HUES6 (cell line): ENCODE results near the gene FAF1.

ENCODE experiments used
- H3K27ac ChIP-seq: 2 replicates; pipeline ENCODE4 v1.7.0; 2013; ENCODE audit warnings: low read depth, mild to moderate bottlenecking, low read length, inconsistent platforms
- H3K27me3 ChIP-seq: 2 replicates; pipeline ENCODE4 v1.6.1; 2013; ENCODE audit warnings: low read length; ENCODE audit not compliant: control insufficient read depth, insufficient read depth
- H3K36me3 ChIP-seq: 2 replicates; pipeline ENCODE4 v1.6.1; 2013; ENCODE audit warnings: low read length; ENCODE audit not compliant: control insufficient read depth, insufficient read depth
- H3K4me1 ChIP-seq: 2 replicates; pipeline ENCODE4 v1.6.1; 2013; ENCODE audit warnings: low read length; ENCODE audit not compliant: control insufficient read depth, insufficient read depth
- H3K4me3 ChIP-seq: 2 replicates; pipeline ENCODE4 v1.5.1; 2013; ENCODE audit warnings: low read depth, low read length
- H3K9ac ChIP-seq: one replicate; pipeline ENCODE4 v1.6.1; 2013; ENCODE audit warnings: mild to moderate bottlenecking, low read length
- H3K9me3 ChIP-seq: 2 replicates; pipeline ENCODE4 v1.6.1; 2013; ENCODE audit warnings: low read depth, low read length; ENCODE audit not compliant: control insufficient read depth, insufficient read depth

The FAF1 gene

DNA sequence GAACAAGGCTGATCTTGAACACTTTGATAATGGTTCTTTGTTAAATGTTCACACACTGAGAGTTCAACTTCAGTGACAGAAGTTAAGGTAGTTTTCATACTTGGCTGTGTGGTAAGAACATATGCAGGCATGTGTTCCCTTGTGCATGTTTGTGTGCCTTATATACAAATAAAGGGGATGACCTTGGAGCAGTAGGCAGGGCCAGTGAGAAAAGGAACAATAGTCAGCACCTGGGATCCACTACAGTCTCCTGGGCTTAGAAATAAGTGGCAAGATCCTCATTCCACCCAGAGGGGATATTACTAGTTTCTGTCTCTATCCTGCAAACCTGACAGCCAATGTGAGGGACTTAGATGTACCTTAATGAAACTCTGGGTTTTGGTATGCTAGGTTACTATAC is 486.6 kb downstream of the FAF1 start:
- no peaks in the 10 kb centered on the region for H3K27me3 ChIP-seq
- no peaks in the 10 kb centered on the region for H3K9me3 ChIP-seq
- H3K36me3 ChIP-seq: no peaks in the 10 kb centered on the region
- H3K4me1 ChIP-seq: peaks cover 11% of the 10 kb centered on the region; the same call in 1 of the 2 replicates
- no peak overlapping the region for H3K27ac ChIP-seq
- H3K9ac ChIP-seq: no peak overlapping the region
- no peak overlapping the region for H3K4me3 ChIP-seq

GRCh38 chr1:50471967-50472366 is 488.1 kb downstream of the FAF1 start:
- H3K9me3 ChIP-seq: no peaks in the 10 kb centered on the region
- no peak overlapping the region for H3K27ac ChIP-seq
- no peaks in the 10 kb centered on the region for H3K36me3 ChIP-seq
- no peak overlapping the region for H3K4me3 ChIP-seq
- H3K9ac ChIP-seq: no peak overlapping the region
- H3K4me1 ChIP-seq: peaks cover 11% of the 10 kb centered on the region; the same call in 1 of the 2 replicates
- no peaks in the 10 kb centered on the region for H3K27me3 ChIP-seq

DNA sequence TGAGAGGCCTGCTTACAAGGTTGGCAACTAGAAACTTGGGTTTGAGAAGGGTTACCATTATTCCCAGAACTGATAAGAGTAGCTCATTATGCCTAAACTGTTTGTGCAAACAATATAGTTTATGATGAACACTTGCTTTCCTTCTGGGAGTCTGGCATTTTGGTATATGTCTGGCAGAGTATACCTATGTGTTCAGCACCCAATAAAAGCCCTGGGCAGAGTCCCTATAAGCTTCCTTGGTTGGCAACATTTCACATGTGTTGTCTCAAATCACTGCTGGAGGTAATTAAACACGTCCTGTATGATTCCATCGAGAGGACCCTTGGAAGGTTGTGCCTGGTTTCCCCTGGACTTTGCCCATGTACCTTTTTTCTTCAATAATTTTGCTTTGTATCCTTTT is 497.1 kb downstream of the FAF1 start:
- Histone ChIP-seq H3K36me3 (no peaks in the 10 kb centered on the region), H3K9me3 (no peaks in the 10 kb centered on the region), H3K27me3 (no peaks in the 10 kb centered on the region), H3K9ac (no peak overlapping the region), H3K4me1 (no peaks in the 10 kb centered on the region), H3K27ac (no peak overlapping the region), H3K4me3 (no peak overlapping the region)

- Histone ChIP-seq H3K27me3 (no peaks in the 10 kb centered on the region), H3K4me1 (no peaks in the 10 kb centered on the region), H3K9ac (no peak overlapping the region), H3K27ac (no peak overlapping the region), H3K4me3 (no peak overlapping the region), H3K9me3 (no peaks in the 10 kb centered on the region), H3K36me3 (no peaks in the 10 kb centered on the region)
Observed at GRCh38 chr1:50458507-50458906, 501.6 kb downstream of the FAF1 start.

DNA sequence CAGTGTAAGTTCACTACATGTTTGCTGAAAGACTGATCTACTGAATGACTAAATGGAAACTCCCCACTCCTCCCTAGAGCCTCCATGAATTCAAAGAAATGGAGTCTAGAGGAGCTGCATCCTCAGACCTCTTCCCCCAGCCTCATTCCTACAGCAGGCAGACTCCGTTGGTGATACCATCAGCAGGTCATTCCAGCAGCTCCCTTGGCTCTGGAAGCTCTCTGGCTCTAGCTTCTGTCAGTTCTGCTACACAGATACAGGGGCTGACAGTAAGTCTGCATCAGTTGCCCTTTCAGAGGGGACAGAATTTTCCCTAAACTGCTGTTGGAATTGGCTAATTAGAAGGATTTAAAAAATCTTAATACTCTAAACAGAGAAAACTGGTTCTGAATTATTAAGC is 505.2 kb downstream of the FAF1 start:
- H3K4me1 ChIP-seq: no peaks in the 10 kb centered on the region
- H3K9me3 ChIP-seq: no peaks in the 10 kb centered on the region
- H3K9ac ChIP-seq: no peak overlapping the region
- H3K27me3 ChIP-seq: no peaks in the 10 kb centered on the region
- no peak overlapping the region for H3K4me3 ChIP-seq
- H3K27ac ChIP-seq: no peak overlapping the region
- H3K36me3 ChIP-seq: no peaks in the 10 kb centered on the region

DNA sequence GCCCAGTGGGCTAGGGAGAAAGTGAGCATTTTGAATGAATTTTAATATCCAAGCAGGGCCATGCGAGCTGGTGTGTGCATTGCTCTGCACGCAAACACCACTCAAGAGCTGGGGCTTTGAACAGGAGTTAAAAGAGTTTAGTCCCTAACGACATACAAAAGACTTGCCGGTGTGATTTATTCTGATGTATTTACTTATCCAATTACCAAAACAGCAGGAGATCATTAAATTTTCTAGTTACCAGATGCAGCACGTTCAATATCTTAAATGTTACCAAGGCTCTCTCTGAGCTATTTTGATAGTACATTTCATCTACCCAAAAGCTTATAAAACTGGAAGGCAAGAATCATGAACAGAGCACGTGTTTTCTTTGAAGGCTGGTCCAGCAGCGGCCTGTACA is 506.8 kb downstream of the FAF1 start:
- no peak overlapping the region for H3K9ac ChIP-seq
- H3K27ac ChIP-seq: no peak overlapping the region

DNA sequence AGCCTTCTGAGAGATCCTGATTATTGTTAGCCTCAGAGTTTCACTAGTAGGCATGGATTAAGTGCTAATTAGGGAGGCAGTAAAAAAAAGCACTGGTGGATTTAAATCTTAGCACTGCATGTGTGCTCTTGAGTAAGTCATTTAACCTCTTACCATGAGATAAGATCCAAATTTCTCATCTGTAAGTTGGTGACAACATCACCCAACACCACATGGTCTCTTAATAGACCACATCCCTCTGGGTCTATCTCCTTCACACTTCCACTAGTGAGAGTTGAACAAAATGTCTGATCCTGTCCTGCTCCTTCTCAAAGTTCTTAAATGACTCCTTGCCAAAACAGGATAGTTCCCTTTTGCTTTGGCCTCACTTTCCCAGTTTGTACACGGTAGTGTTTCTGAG is 507.4 kb downstream of the FAF1 start:
- Histone ChIP-seq H3K9ac (no peak overlapping the region), H3K4me1 (no peaks in the 10 kb centered on the region), H3K36me3 (no peaks in the 10 kb centered on the region)

More for the DNA sequence above, 506.8 kb downstream of the FAF1 start:
- Histone ChIP-seq H3K4me1 (no peaks in the 10 kb centered on the region), H3K36me3 (no peaks in the 10 kb centered on the region), H3K9me3 (no peaks in the 10 kb centered on the region), H3K4me3 (no peak overlapping the region), H3K27me3 (no peaks in the 10 kb centered on the region)

GRCh38 chr1:50450861-50451653 is 509.0 kb downstream of the FAF1 start:
- Histone ChIP-seq H3K9me3 (no peaks in the 10 kb centered on the region), H3K4me1 (no peaks in the 10 kb centered on the region), H3K9ac (no peak overlapping the region), H3K27ac (no peak overlapping the region), H3K36me3 (no peaks in the 10 kb centered on the region), H3K27me3 (no peaks in the 10 kb centered on the region), H3K4me3 (no peak overlapping the region)

More for the DNA sequence above, 507.4 kb downstream of the FAF1 start:
- Histone ChIP-seq H3K27ac (no peak overlapping the region), H3K9me3 (no peaks in the 10 kb centered on the region), H3K27me3 (no peaks in the 10 kb centered on the region), H3K4me3 (no peak overlapping the region)

- H3K4me3 ChIP-seq: no peak overlapping the region
- H3K4me1 ChIP-seq: no peaks in the 10 kb centered on the region
- no peaks in the 10 kb centered on the region for H3K36me3 ChIP-seq
- no peaks in the 10 kb centered on the region for H3K27me3 ChIP-seq
- no peak overlapping the region for H3K27ac ChIP-seq
- H3K9ac ChIP-seq: no peak overlapping the region
- H3K9me3 ChIP-seq: no peaks in the 10 kb centered on the region
Observed at GRCh38 chr1:50447961-50448360, 512.1 kb downstream of the FAF1 start.

DNA sequence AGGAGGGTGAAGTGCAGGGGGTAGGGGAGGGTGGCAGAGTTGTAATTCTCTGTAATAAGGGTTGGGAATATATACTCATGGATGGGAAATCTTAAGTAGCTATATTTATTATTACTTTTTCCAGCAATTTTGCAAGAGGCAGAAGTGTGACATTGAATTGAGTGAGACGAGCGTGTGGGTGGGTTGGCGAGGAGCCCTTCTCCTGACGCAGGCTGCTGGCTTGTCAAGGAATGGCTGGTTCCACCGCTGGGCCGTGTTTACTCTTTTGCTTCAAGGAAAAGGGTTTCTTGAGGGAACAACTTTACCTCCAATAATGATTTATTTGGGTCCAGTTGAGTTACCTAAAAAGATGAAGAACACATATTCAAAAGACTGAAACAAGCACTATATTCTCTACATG is 518.9 kb downstream of the FAF1 start:
- H3K4me1 ChIP-seq: no peaks in the 10 kb centered on the region
- no peak overlapping the region for H3K27ac ChIP-seq
- H3K36me3 ChIP-seq: 0 out of 2 replicates have a peak, but pooled peaks cover 2% of the 10 kb centered on the region
- H3K27me3 ChIP-seq: no peaks in the 10 kb centered on the region
- H3K4me3 ChIP-seq: no peak overlapping the region
- H3K9ac ChIP-seq: no peak overlapping the region
- no peaks in the 10 kb centered on the region for H3K9me3 ChIP-seq

GRCh38 chr1:50438945-50439344 is 521.1 kb downstream of the FAF1 start:
- Histone ChIP-seq H3K4me1 (no peaks in the 10 kb centered on the region), H3K9ac (no peak overlapping the region), H3K9me3 (no peaks in the 10 kb centered on the region), H3K4me3 (no peak overlapping the region), H3K27ac (no peak overlapping the region), H3K36me3 (0 out of 2 replicates have a peak, but pooled peaks cover 2% of the 10 kb centered on the region), H3K27me3 (peaks cover 11% of the 10 kb centered on the region)
